ENCODE measurements around the gene FGA. TPM values are rescaled to one million over a fixed set of nuclear protein-coding genes. Genes with fewer than 3 reads are reported as not detected.

Gene FGA
- polyA plus RNA-seq, 1 experiment: 0.09 TPM

DNA sequence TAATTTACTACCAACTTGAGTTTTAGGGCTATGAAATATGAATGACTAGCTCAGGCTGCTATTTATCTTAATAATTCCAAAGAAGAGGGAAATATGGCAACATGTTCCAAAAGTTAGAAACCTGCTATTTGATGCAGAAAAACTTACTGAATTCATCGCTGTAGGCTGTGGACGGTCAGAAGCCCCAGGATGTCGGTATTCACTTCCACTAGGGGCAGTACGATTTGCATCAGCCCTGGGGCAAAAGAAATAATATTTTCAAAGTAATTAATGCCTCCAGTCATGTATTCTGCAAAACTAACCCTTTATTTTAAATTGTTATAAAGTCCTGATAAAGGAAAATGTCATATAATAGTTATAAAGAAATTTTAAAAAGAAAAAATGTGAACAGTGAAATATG lies 44.9 kb downstream of the FGA start:
- Histone ChIP-seq H3K27me3 (ENCODE audit: control insufficient read depth, insufficient read depth, low read length) (no peaks in the 10 kb centered on the region), H3K4me3 (ENCODE audit: low read depth, low read length) (no peak overlapping the region), H3K27ac (ENCODE audit: low read depth, low read length) (no peak overlapping the region), H3K9me3 (ENCODE audit: control insufficient read depth, insufficient read depth, low read length) (no peaks in the 10 kb centered on the region)
- ChIA-PET POLR2A (no interaction called here), CTCF (interaction anchor here (0.9 to 7.1 kb wide), 3 partner anchors 13 to 77 kb away, joined by 3 to 39 read pairs (median 13); no protein-coding TSS in a partner anchor)
- no peak for DNase-seq (ENCODE audit: low read depth, low spot score)
- TF ChIP-seq, protein P1, sequence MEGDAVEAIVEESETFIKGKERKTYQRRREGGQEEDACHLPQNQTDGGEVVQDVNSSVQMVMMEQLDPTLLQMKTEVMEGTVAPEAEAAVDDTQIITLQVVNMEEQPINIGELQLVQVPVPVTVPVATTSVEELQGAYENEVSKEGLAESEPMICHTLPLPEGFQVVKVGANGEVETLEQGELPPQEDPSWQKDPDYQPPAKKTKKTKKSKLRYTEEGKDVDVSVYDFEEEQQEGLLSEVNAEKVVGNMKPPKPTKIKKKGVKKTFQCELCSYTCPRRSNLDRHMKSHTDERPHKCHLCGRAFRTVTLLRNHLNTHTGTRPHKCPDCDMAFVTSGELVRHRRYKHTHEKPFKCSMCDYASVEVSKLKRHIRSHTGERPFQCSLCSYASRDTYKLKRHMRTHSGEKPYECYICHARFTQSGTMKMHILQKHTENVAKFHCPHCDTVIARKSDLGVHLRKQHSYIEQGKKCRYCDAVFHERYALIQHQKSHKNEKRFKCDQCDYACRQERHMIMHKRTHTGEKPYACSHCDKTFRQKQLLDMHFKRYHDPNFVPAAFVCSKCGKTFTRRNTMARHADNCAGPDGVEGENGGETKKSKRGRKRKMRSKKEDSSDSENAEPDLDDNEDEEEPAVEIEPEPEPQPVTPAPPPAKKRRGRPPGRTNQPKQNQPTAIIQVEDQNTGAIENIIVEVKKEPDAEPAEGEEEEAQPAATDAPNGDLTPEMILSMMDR (IDR thresholded peaks at IDR 0.05; ENCODE audit: low read depth, low read length): 0 out of 2 replicates have a peak, but pooled peaks have one; percentile 22

DNA sequence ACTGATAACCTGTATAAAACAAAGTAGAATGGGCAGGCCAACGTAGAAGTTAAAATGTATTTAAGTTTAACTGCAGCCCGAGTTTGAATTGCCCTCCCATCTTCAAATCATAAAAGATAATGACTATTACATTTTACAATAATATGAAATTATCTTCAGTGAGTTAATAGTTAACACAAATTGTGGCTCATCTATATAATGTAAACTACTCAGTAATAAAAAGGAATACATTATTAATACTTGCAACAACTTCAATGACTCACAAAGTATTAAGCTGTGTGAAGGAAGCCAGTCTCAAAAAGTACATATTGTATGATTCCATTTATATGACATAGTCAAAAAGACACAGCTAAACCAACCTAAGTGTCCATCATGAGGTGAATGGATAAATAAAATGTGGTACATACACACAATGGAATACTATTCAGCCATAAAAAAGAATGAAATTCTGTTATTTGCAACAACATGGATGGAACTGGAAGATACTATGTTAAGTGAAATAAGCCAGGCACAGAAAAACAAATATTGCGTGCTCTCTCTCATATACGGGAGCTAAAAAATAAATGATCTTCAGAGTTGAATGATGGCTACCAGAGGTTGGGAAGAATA lies 48.2 kb downstream of the FGA start:
- H3K4me3 ChIP-seq (ENCODE audit: low read depth, low read length): no peak overlapping the region
- H3K27ac ChIP-seq (ENCODE audit: low read depth, low read length): no peak overlapping the region
- TF ChIP-seq, protein P1 (IDR thresholded peaks at IDR 0.05; ENCODE audit: low read depth, low read length): no peak
- ChIA-PET CTCF (interaction anchor here (0.7 kb wide), 1 partner anchor 17 kb away, joined by 4 read pairs; no protein-coding TSS in a partner anchor), POLR2A (no interaction called here)
- DNase-seq (ENCODE audit: low read depth, low spot score): no peak
- H3K27me3 ChIP-seq (ENCODE audit: control insufficient read depth, insufficient read depth, low read length): no peaks in the 10 kb centered on the region
- H3K9me3 ChIP-seq (ENCODE audit: control insufficient read depth, insufficient read depth, low read length): no peaks in the 10 kb centered on the region

Small RNAs within 50 kb of the gene (small RNA-seq; reads per million reads assigned to genes)
- not detected for gene RNU6-1285P (ENCODE audit: insufficient read length, low read depth)

Other genes with a start within 250 kb of the FGA start
- not detected in 2 replicates for gene DCHS2, start 98.9 kb downstream of the FGA start, polyA plus RNA-seq (2011; rRNA removed)
- gene PLRG1, start 40.3 kb downstream of the FGA start, polyA plus RNA-seq (2011; rRNA removed): 105 and 141 TPM in 2 replicates
- gene FGB, start 27.7 kb downstream of the FGA start, polyA plus RNA-seq (2011; rRNA removed): 0.17 TPM in 1 of 2 replicates, not detected in the other
- gene FGG, start 21.9 kb upstream of the FGA start, polyA plus RNA-seq (2011; rRNA removed): 0.07 TPM in 1 of 2 replicates, not detected in the other
- gene LRAT, start 153.3 kb upstream of the FGA start, polyA plus RNA-seq (2011; rRNA removed): not detected in 2 replicates
- not detected in 2 replicates for gene RBM46, start 190.5 kb upstream of the FGA start, polyA plus RNA-seq (2011; rRNA removed)

Measured in AG04450 (cell line).